SK-N-MC (cell line): Measurements from ENCODE around the gene FBXL7.

Experiments used
- DNase-seq: peaks from one replicate; pipeline ENCODE4 v3.0.0-alpha.2; 2011; ENCODE audit warnings: low read depth, low spot score
- H3K27ac ChIP-seq: fragments of 200-600 bp; sonication (generic); 2 replicates; pipeline ENCODE4 v1.5.1; 2016; ENCODE audit warnings: mixed run types
- H3K36me3 ChIP-seq: fragments of 200-600 bp; sonication (generic); 2 replicates; pipeline ENCODE4 v1.6.1; 2017; ENCODE audit warnings: antibody characterized with exemption, low read length, mixed read lengths; ENCODE audit not compliant: insufficient read depth
- H3K4me3 ChIP-seq: fragments of 200-600 bp; sonication (generic); 2 replicates; pipeline ENCODE4 v1.5.1; 2016
- H3K9ac ChIP-seq: fragments of 200-600 bp; sonication (generic); 2 replicates; pipeline ENCODE4 v1.8.0; 2017; ENCODE audit warnings: mixed run types, mixed read lengths; ENCODE audit not compliant: insufficient read length
- H3K9me3 ChIP-seq: fragments of 200-600 bp; sonication (generic); 2 replicates; pipeline ENCODE4 v1.6.1; 2017; ENCODE audit warnings: low read depth, mild to moderate bottlenecking, antibody characterized with exemption, low read length, moderate library complexity, mixed read lengths
- EZH2 ChIP-seq: fragments of 200-600 bp; sonication (generic); IDR thresholded peaks from one replicate; pipeline ENCODE4 v1.6.1; 2017; ENCODE audit warnings: antibody characterized with exemption
- FOXP2 ChIP-seq: optimal IDR thresholded peaks from 2 replicates; pipeline ENCODE3; 2011; ENCODE audit warnings: mild to moderate bottlenecking, moderate library complexity; ENCODE audit not compliant: insufficient read depth; ENCODE audit errors: extremely low read length, control extremely low read depth
- POLR2AphosphoS5 ChIP-seq: IDR thresholded peaks from 2 replicates; pipeline ENCODE4 v1.6.1; 2012; ENCODE audit warnings: mild to moderate bottlenecking, low read depth, low read length, borderline replicate concordance

FBXL7 gene

GRCh38 chr5:15707631-15708030, 207.7 kb downstream of the FBXL7 start:
- DNase-seq: no peak
- H3K36me3 ChIP-seq: no peaks in the 10 kb centered on the region
- no peak for TF ChIP-seq EZH2
- no peak for TF ChIP-seq FOXP2
- TF ChIP-seq POLR2AphosphoS5: no peak

GRCh38 chr5:15711892-15712291, 211.9 kb downstream of the FBXL7 start:
- Histone ChIP-seq H3K9ac (no peak overlapping the region), H3K36me3 (no peaks in the 10 kb centered on the region)

More at GRCh38 chr5:15707631-15708030, 207.7 kb downstream of the FBXL7 start:
- H3K27ac ChIP-seq: no peak overlapping the region
- no peak overlapping the region for H3K9ac ChIP-seq
- H3K4me3 ChIP-seq: no peak overlapping the region
- no peaks in the 10 kb centered on the region for H3K9me3 ChIP-seq

GRCh38 chr5:15715535-15715934, 215.6 kb downstream of the FBXL7 start:
- H3K4me3 ChIP-seq: no peak overlapping the region
- TF ChIP-seq POLR2AphosphoS5 (no peak), EZH2 (no peak), FOXP2 (no peak)
- DNase-seq: no peak
- no peak overlapping the region for H3K27ac ChIP-seq
- no peaks in the 10 kb centered on the region for H3K9me3 ChIP-seq
- no peak overlapping the region for H3K9ac ChIP-seq
- H3K36me3 ChIP-seq: no peaks in the 10 kb centered on the region

More at GRCh38 chr5:15711892-15712291, 211.9 kb downstream of the FBXL7 start:
- TF ChIP-seq FOXP2 (no peak), EZH2 (no peak), POLR2AphosphoS5 (no peak)
- H3K4me3 ChIP-seq: no peak overlapping the region
- H3K9me3 ChIP-seq: no peaks in the 10 kb centered on the region
- H3K27ac ChIP-seq: no peak overlapping the region
- DNase-seq: no peak

- Histone ChIP-seq H3K36me3 (no peaks in the 10 kb centered on the region), H3K9ac (no peak overlapping the region), H3K27ac (no peak overlapping the region), H3K9me3 (no peaks in the 10 kb centered on the region), H3K4me3 (no peak overlapping the region)
- no peak for DNase-seq
- TF ChIP-seq POLR2AphosphoS5 (no peak), EZH2 (no peak), FOXP2 (no peak)
Observed at GRCh38 chr5:15715967-15716366, 216.0 kb downstream of the FBXL7 start.

- no peak for DNase-seq
- no peak overlapping the region for H3K9ac ChIP-seq
Observed at GRCh38 chr5:15717001-15717400, 217.0 kb downstream of the FBXL7 start.

GRCh38 chr5:15718421-15719179, 218.6 kb downstream of the FBXL7 start:
- Histone ChIP-seq H3K4me3 (no peak overlapping the region), H3K9me3 (no peaks in the 10 kb centered on the region), H3K36me3 (no peaks in the 10 kb centered on the region), H3K27ac (no peak overlapping the region), H3K9ac (no peak overlapping the region)
- TF ChIP-seq FOXP2: no peak
- TF ChIP-seq EZH2: no peak
- TF ChIP-seq POLR2AphosphoS5: no peak
- DNase-seq: no peak

More at GRCh38 chr5:15717001-15717400, 217.0 kb downstream of the FBXL7 start:
- Histone ChIP-seq H3K4me3 (no peak overlapping the region), H3K9me3 (no peaks in the 10 kb centered on the region), H3K27ac (no peak overlapping the region), H3K36me3 (no peaks in the 10 kb centered on the region)
- peak; percentile 58 for TF ChIP-seq EZH2
- no peak for TF ChIP-seq POLR2AphosphoS5

GRCh38 chr5:15719784-15720183, 219.8 kb downstream of the FBXL7 start:
- Histone ChIP-seq H3K36me3 (no peaks in the 10 kb centered on the region), H3K27ac (no peak overlapping the region), H3K4me3 (no peak overlapping the region), H3K9ac (no peak overlapping the region), H3K9me3 (no peaks in the 10 kb centered on the region)
- TF ChIP-seq FOXP2 (no peak), POLR2AphosphoS5 (no peak), EZH2 (no peak)
- DNase-seq: no peak

GRCh38 chr5:15720515-15720914, 220.5 kb downstream of the FBXL7 start:
- Histone ChIP-seq H3K9me3 (no peaks in the 10 kb centered on the region), H3K9ac (no peak overlapping the region), H3K27ac (no peak overlapping the region), H3K4me3 (no peak overlapping the region), H3K36me3 (no peaks in the 10 kb centered on the region)
- no peak for DNase-seq
- no peak for TF ChIP-seq POLR2AphosphoS5
- no peak for TF ChIP-seq EZH2
- TF ChIP-seq FOXP2: no peak

- H3K36me3 ChIP-seq: no peaks in the 10 kb centered on the region
- DNase-seq: no peak
- H3K9ac ChIP-seq: no peak overlapping the region
- no peaks in the 10 kb centered on the region for H3K9me3 ChIP-seq
- TF ChIP-seq POLR2AphosphoS5 (no peak), FOXP2 (no peak), EZH2 (no peak)
- no peak overlapping the region for H3K4me3 ChIP-seq
- no peak overlapping the region for H3K27ac ChIP-seq
Observed at GRCh38 chr5:15722305-15722704, 222.3 kb downstream of the FBXL7 start.
